ENCODE measurements around the gene MAML1.

GRCh38 chr5:179762781-179763176, 30.2 kb downstream of the MAML1 start:
- TF ChIP-seq EZH2 (IDR thresholded peaks at IDR 0.05; ENCODE audit: insufficient read depth, low read length) (no peak), CTCF (IDR thresholded peaks at IDR 0.05; ENCODE audit: insufficient read depth, low read depth, low read length) (no peak)

Measured in astrocyte (in vitro differentiated cells and primary cell).